Neural crest cell (in vitro differentiated cells): ENCODE measurements around the gene GJC1. TPM values are rescaled to one million over a fixed set of nuclear protein-coding genes. Genes with fewer than 3 reads are reported as not detected.

ENCODE experiments used
- DNase-seq: peaks from one replicate; pipeline ENCODE4 v3.0.0; 2021; ENCODE audit warnings: low read depth, mixed read lengths, low spot score
- H3K27ac Mint-ChIP-seq: one replicate; pipeline ENCODE4 v1.8.0; 2021; ENCODE audit warnings: mild to moderate bottlenecking, mixed read lengths; ENCODE audit not compliant: unreplicated experiment
- H3K27me3 Mint-ChIP-seq: 2 replicates; pipeline ENCODE4 v1.8.0; 2021; ENCODE audit warnings: low read depth, mild to moderate bottlenecking, mixed read lengths
- H3K36me3 Mint-ChIP-seq: 2 replicates; pipeline ENCODE4 v1.8.0; 2021; ENCODE audit warnings: low read depth, mild to moderate bottlenecking, mixed read lengths
- H3K4me1 Mint-ChIP-seq: 2 replicates; pipeline ENCODE4 v1.8.0; 2021; ENCODE audit warnings: mixed read lengths
- H3K4me3 Mint-ChIP-seq: one replicate; pipeline ENCODE4 v1.8.0; 2021; ENCODE audit warnings: mild to moderate bottlenecking, mixed read lengths
- H3K9me3 Mint-ChIP-seq: 2 replicates; pipeline ENCODE4 v1.8.0; 2021; ENCODE audit warnings: mixed read lengths
- CTCF ChIP-seq: fragments of 200-600 bp; sonication (generic); conservative IDR thresholded peaks from 2 replicates; pipeline ENCODE4 v1.5.0; 2021; ENCODE audit warnings: antibody characterized with exemption, mild to moderate bottlenecking
- total RNA-seq: library from RNA; stranded (reverse); gene quantifications from 2 replicates; pipeline ENCODE4 v1.2.1, GENCODE V29; 2021

GJC1 gene
- total RNA-seq, 1 donor from 2014 or later, result 145 TPM

GRCh38 chr17:44850025-44850424 lies 19.9 kb upstream of the GJC1 start:
- Mint-ChIP-seq H3K27me3 (no peaks in the 10 kb centered on the region), H3K9me3 (no peaks in the 10 kb centered on the region), H3K27ac (no peak overlapping the region), H3K36me3 (peaks cover 18% of the 10 kb centered on the region), H3K4me1 (no peaks in the 10 kb centered on the region), H3K4me3 (no peak overlapping the region)
- DNase-seq, result no peak
- TF ChIP-seq CTCF, result no peak

- peaks cover 8% of the 10 kb centered on the region for H3K36me3 Mint-ChIP-seq
- no peak overlapping the region for H3K27ac Mint-ChIP-seq
- H3K9me3 Mint-ChIP-seq, result no peaks in the 10 kb centered on the region
- H3K27me3 Mint-ChIP-seq, result no peaks in the 10 kb centered on the region
- no peak overlapping the region for H3K4me3 Mint-ChIP-seq
- no peak for DNase-seq
- peaks cover 7% of the 10 kb centered on the region for H3K4me1 Mint-ChIP-seq
- TF ChIP-seq CTCF, result no peak
These were observed 18.9 kb upstream of the GJC1 start for GRCh38 chr17:44848961-44849489.

- H3K4me3 Mint-ChIP-seq, result no peak overlapping the region
These were observed 18.2 kb upstream of the GJC1 start for GRCh38 chr17:44848257-44848795.

GRCh38 chr17:44847586-44847985 lies 17.5 kb upstream of the GJC1 start, which contains the start of gene HIGD1B:
HIGD1B (plus strand) TSS chr17:44847883; CDS start chr17:44848153, 270 bp downstream.
- Mint-ChIP-seq H3K27me3 (no peaks in the 10 kb centered on the region), H3K36me3 (peaks cover 8% of the 10 kb centered on the region), H3K4me3 (no peak within 1 kb of the TSS), H3K27ac (no peak within 1 kb of the TSS), H3K9me3 (no peaks in the 10 kb centered on the region), H3K4me1 (peaks cover 18% of the 10 kb centered on the region)
- TF ChIP-seq CTCF, result no peak
- no peak for DNase-seq

More at GRCh38 chr17:44848257-44848795, 18.2 kb upstream of the GJC1 start:
- Mint-ChIP-seq H3K4me1 (peaks cover 10% of the 10 kb centered on the region), H3K27me3 (no peaks in the 10 kb centered on the region), H3K9me3 (no peaks in the 10 kb centered on the region), H3K36me3 (peaks cover 8% of the 10 kb centered on the region), H3K27ac (no peak overlapping the region)
- no peak for DNase-seq
- no peak for TF ChIP-seq CTCF

- TF ChIP-seq CTCF, result no peak
- Mint-ChIP-seq H3K27ac (peak overlapping the region; percentile 57), H3K9me3 (no peaks in the 10 kb centered on the region), H3K27me3 (no peaks in the 10 kb centered on the region), H3K4me3 (no peak overlapping the region), H3K36me3 (peaks cover 5% of the 10 kb centered on the region), H3K4me1 (peaks cover 20% of the 10 kb centered on the region)
- DNase-seq, result no peak
These were observed 16.1 kb upstream of the GJC1 start for GRCh38 chr17:44846206-44846605.
